ENCODE data around the gene SPATA17. TPM values are rescaled to one million over a fixed set of nuclear protein-coding genes. Genes with fewer than 3 reads are reported as not detected.

The SPATA17 gene
- total RNA-seq, 1 experiment from 2014 or later: 3.4 TPM

DNA sequence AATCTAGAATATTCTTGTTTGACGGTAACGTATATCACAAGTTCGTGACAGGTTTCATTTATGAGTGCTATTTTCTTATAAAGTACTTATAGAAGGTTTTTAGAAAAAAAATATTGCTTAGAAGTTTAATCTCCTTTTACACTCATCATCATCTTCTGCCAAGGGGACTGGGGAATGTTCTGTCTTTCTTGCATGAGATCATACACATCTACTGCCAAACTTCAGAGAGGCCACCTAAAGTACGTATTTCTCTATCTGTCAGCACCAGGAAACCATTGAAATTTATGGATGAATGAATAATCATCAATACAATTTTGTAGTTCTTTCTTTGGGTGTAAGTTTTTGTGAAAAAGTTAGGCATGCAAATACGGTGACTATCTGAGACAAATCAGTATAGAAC lies 245.8 kb downstream of the SPATA17 start:
- Histone ChIP-seq H3K4me3 (no peak overlapping the region), H3K9me3 (no peaks in the 10 kb centered on the region), H3K36me3 (no peaks in the 10 kb centered on the region)

DNA sequence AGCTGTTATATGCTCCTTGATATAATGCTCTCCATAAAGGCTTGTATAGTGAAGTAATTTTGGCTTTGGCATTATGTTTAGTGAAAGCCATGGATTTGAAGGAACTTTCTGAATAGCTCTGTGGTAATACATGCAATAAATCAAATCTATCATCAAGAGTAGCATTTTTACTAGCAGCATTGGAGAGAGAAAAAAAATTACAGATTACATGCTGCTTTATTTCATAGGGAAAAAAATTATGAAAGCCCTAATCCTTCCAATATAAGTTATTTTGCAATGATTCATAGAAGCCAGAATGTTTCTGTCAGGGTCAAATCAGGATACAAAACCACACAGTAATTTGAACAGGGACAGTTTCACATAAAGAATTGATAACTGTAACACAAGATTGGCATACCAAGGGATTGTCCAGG lies 250.0 kb downstream of the SPATA17 start:
- no peaks in the 10 kb centered on the region for H3K27me3 ChIP-seq
- no peak overlapping the region for H3K4me3 ChIP-seq
- H3K36me3 ChIP-seq: no peaks in the 10 kb centered on the region
- no peak for DNase-seq
- no peaks in the 10 kb centered on the region for H3K9me3 ChIP-seq

More for the DNA sequence above, 245.8 kb downstream of the SPATA17 start:
- H3K27me3 ChIP-seq: no peaks in the 10 kb centered on the region
- DNase-seq: no peak

DNA sequence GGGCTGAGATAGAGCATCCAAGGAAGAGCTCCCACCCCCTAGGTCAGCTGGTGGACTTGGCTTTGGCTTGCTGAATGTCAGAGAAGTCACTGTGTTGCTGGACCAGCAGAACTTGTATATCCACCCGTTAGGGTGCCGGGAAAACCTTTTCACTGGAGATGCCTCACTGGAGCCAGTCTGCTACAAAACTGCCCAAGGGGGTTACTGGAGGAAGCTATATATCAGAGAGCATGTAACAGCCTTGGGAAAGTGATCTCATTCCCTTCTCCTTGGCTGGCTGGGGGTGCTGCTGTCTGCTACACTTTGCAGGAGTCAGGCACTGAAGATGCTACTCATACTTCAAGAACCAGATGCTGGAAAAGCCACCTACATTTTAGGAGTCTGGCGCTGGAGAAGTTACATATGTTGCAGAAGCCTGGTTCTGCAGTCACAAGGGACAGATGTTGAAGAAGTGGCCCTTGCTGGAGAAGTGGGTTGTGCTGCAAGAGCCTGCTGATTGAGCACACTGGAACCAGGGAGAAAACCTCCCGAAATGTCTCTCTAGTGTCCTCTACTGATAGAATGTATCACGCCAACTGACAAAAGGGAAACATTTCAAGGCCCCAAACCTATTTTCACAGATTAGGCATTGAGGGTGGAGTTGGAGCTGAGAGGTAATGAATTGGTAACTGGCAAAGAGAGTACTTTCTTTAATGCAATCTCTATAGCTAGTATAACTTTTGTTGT lies 250.6 kb downstream of the SPATA17 start:
- DNase-seq: peak; percentile 41

DNA sequence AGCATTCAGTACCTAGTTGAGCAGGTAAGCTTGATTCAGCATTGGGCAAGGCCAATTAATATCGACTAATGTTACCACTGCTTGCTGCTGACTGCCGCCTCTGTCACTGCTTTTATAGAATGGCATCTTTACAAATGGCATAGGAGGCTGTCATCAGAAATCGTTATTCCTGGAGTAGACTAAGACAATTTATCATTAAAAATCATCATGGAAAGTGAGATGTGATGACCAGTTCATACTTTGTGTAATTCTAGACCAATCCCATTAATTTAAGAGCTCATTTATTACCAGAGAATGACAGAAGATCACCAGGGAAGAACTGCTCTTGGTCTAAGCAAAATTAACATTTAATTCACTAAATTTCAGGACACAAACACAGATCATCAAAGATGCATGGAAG lies 254.0 kb downstream of the SPATA17 start:
- no peak for DNase-seq
- Histone ChIP-seq H3K9me3 (no peaks in the 10 kb centered on the region), H3K36me3 (no peaks in the 10 kb centered on the region), H3K4me3 (no peak overlapping the region), H3K27me3 (no peaks in the 10 kb centered on the region)

More for the DNA sequence above, 250.6 kb downstream of the SPATA17 start:
- Histone ChIP-seq H3K36me3 (no peaks in the 10 kb centered on the region), H3K4me3 (no peak overlapping the region), H3K27me3 (no peaks in the 10 kb centered on the region), H3K9me3 (no peaks in the 10 kb centered on the region)

DNA sequence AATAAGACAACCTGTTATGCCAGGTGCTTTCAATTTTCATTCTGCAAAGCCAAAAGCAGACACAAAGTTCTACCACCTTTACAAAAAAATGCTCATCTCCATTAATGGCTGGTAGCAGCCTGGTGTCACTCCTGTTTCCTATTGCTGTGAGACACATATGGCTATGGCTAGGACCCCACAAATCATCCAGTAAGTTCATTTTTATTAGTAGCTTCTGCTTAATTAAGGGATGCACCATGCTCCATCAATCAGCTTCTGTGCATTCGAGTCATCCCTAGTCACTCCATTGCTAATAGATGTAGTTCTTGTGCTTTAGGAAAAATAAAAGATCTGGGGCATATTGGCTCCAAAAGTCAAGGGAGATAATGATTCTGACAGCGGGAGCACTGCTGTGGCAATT lies 257.2 kb downstream of the SPATA17 start:
- Histone ChIP-seq H3K9me3 (no peaks in the 10 kb centered on the region), H3K4me3 (no peak overlapping the region), H3K27me3 (no peaks in the 10 kb centered on the region), H3K36me3 (no peaks in the 10 kb centered on the region)
- DNase-seq: no peak

DNA sequence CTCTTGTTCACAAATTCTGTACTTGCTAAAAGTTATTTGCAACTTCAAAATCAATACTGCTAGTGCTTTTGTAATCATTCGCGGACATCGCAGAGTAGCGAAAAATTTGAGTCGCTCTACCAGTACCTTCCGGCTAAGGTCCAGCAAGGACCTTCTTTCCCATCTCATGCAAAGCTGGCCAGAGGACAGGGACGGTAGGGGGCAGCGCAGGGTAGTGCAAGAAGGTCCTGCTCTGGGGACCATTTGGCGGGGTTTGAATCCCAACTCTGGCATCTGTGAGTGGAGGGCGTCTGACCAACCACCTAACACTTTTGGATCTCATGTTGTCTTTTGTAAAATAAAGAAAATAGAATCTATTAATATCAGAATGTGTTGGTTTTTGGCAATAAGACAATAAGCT lies 258.3 kb downstream of the SPATA17 start:
- H3K9me3 ChIP-seq: no peaks in the 10 kb centered on the region
- no peak overlapping the region for H3K4me3 ChIP-seq
- H3K36me3 ChIP-seq: no peaks in the 10 kb centered on the region
- no peaks in the 10 kb centered on the region for H3K27me3 ChIP-seq
- DNase-seq: no peak

DNA sequence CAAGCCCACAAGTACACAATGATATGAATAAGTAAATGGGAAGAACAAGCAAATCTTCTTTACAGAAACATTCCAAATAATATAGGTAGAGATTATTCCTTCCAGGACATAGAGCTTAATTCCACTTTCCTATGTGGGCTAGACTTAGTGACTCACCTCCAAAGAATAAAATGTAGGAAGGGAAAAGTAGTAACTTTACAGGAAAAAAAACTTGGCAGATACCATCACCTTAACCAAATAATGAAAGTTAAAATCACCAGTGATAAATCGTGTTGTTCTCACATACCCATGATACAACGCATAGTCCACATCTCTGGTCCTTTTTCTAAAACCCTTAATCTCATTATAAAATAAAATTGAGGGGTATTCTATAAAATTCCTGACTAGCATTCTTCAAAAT lies 260.8 kb downstream of the SPATA17 start:
- Histone ChIP-seq H3K27me3 (no peaks in the 10 kb centered on the region), H3K36me3 (no peaks in the 10 kb centered on the region), H3K4me3 (no peak overlapping the region), H3K9me3 (no peaks in the 10 kb centered on the region)
- no peak for DNase-seq

DNA sequence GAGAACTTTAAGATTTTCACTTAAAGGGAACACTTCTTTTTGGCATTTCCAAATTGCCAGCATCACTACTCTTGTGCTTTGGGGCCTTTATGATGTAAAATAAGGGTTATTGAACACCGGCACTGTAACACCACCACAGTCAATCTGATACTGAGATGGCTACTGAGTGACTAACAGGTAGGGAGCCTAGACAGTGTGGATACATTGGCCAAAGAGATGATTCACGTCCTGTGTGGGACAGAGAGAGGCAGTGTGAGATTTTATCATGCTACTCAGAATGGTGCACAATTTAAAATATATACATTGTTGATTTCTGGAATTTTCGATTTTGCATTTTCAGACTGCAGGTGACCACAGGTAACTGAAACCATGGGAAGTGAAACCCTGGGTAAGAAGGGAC lies 261.6 kb downstream of the SPATA17 start:
- Histone ChIP-seq H3K36me3 (no peaks in the 10 kb centered on the region), H3K9me3 (no peaks in the 10 kb centered on the region), H3K27me3 (no peaks in the 10 kb centered on the region), H3K4me3 (no peak overlapping the region)
- DNase-seq: no peak

DNA sequence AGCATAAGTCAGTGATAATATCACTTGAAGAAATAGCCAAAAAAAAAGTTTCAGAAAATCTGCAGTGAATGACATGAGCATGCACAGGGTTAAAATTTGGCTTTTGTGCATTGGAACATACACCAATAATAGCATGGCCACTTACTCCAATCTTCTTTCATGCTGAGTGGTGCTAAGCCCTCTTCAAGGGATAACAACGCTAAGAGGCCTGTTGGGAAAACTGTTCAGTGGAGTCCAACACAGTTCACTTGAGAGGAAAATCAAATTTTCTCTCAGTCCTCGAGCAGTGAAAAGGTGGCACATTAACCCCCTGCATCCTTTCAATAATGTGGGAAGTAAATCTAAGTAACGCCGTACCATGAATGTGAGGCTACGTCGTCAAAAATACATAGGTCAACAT lies 264.7 kb downstream of the SPATA17 start:
- Histone ChIP-seq H3K27me3 (no peaks in the 10 kb centered on the region), H3K9me3 (no peaks in the 10 kb centered on the region), H3K4me3 (no peak overlapping the region), H3K36me3 (no peaks in the 10 kb centered on the region)
- DNase-seq: no peak

DNA sequence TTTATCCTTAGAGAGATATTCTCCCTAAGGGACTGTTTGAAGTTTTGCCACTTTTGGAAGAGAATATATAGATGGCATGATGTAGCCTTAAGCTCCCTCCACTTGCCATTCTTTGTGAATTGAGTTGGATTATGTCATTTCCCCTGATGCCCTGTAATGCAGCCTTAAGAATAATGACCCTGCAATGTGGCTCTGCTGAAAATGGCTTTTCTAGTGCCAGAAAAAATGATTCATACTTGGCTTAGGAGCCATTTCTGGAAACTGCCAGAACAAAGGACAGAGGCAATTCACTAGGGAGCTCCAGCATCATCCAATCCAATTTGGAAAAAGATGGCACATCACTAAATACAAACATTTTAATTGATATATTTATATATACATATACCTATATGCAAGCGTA lies 265.3 kb downstream of the SPATA17 start:
- no peaks in the 10 kb centered on the region for H3K9me3 ChIP-seq
- DNase-seq: peak; percentile 26
- no peaks in the 10 kb centered on the region for H3K36me3 ChIP-seq
- no peaks in the 10 kb centered on the region for H3K27me3 ChIP-seq
- H3K4me3 ChIP-seq: no peak overlapping the region

DNA sequence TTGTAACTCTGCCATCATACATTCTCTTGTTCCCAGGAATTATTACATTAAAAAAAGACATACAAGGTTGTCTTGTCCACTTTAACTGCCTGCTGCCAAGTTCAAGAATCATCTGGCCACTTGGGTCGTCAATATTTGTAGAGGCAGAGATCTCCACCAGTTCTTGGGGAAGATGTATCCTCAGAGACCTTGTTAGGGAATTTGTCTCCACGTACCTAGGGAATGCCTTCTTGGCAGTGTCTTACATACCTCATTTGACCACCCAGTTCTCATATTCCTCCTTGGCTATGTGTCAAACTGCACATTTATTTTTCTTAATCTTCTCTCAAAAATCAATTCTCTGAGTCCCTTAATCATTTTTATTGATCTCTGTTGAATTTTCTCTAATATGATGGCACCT lies 266.0 kb downstream of the SPATA17 start:
- no peak for DNase-seq
- H3K36me3 ChIP-seq: no peaks in the 10 kb centered on the region
- no peak overlapping the region for H3K4me3 ChIP-seq
- no peaks in the 10 kb centered on the region for H3K27me3 ChIP-seq
- H3K9me3 ChIP-seq: no peaks in the 10 kb centered on the region

DNA sequence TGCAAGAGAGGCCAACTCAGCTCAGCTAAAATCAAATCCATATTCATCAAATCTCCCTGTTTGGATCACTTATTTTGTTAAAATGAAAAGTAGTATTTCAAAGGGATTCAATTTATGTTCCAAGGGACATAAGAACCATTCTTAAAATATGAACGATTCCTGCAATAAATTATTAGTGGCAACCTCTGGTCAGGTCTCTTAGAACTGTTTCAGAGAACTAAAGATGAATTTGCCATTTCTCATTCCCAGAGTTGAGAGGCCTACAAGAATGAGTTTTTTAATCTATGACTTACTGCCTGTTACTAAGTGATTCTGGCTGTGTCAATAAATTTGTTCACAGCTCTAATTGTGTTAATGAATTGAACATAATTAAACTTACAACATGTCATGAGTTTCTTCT lies 268.5 kb downstream of the SPATA17 start:
- Histone ChIP-seq H3K27me3 (no peaks in the 10 kb centered on the region; the same call in 1 of the 2 replicates), H3K9me3 (no peaks in the 10 kb centered on the region), H3K36me3 (no peaks in the 10 kb centered on the region), H3K4me3 (no peak overlapping the region)
- no peak for DNase-seq

DNA sequence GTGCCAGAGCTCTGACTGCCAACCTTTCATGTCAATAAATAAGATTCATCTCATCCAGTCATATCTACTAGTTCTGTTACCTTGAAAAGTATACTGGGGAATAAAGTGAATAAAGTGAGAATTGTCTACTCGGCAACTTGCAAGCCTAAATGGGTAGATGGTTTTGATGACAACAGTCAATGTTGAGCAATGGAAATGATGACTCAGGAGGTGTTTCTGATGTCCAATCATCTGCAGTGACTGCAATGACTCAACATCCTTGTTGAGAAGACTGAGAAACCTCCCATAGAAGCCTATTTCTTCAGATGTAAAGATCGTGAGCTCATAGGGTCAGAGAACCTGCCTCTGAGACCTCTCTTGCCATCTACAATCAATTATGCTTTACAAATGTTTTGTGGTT lies 276.4 kb downstream of the SPATA17 start:
- Histone ChIP-seq H3K27me3 (no peaks in the 10 kb centered on the region; the same call in 1 of the 2 replicates), H3K9me3 (no peaks in the 10 kb centered on the region; the same call in 1 of the 2 replicates), H3K4me3 (no peak overlapping the region), H3K36me3 (no peaks in the 10 kb centered on the region)
- no peak for DNase-seq

DNA sequence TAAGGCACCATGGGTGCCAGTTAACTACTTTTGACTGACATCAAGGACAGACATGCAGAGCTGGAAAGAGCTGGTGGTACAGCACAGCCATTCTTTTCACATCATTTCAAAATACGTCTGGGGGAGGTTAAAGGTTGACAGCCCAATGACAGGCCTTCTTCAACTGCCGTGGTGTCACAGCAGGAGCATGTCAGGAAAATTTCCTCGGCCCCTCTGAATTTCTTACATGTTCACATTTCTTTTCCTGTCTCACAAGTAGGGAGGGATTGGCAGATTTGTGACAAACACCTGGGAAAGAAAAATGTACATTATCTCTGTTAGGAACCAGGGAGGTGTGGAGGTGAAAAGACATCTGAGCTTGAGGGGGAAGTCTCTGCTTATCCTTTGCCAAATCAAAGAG lies 279.1 kb downstream of the SPATA17 start:
- no peak for DNase-seq
- no peaks in the 10 kb centered on the region for H3K36me3 ChIP-seq
- no peaks in the 10 kb centered on the region; the same call in 1 of the 2 replicates for H3K9me3 ChIP-seq
- H3K27me3 ChIP-seq: no peaks in the 10 kb centered on the region
- H3K4me3 ChIP-seq: no peak overlapping the region

DNA sequence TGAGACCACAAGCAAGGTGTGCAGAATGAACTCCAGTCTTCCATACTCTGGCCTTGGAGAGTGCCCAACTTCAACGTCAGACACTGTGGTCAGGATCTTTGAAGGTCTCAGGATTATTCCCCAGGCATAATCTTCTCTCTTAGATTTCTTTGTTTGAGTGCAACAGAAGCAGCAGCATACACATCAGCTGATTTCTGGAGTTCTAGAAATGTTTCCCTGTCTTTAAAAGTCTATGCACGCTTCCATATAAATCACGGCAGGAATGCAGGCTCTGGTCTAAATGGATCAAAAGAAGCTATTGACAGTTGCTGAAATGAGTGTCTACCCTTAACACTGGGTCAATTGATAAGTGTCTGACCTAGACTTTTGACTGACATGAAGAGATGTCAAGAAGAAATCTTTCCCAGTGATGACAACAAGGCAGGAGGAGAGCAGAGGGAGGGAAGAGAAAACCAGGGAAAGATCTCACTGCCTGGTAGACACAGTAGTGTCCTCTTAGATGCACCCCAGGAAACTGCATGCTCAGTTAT lies 279.7 kb downstream of the SPATA17 start:
- H3K36me3 ChIP-seq: no peaks in the 10 kb centered on the region
- DNase-seq: no peak
- H3K4me3 ChIP-seq: no peak overlapping the region
- no peaks in the 10 kb centered on the region for H3K27me3 ChIP-seq
- H3K9me3 ChIP-seq: no peaks in the 10 kb centered on the region; the same call in 1 of the 2 replicates

DNA sequence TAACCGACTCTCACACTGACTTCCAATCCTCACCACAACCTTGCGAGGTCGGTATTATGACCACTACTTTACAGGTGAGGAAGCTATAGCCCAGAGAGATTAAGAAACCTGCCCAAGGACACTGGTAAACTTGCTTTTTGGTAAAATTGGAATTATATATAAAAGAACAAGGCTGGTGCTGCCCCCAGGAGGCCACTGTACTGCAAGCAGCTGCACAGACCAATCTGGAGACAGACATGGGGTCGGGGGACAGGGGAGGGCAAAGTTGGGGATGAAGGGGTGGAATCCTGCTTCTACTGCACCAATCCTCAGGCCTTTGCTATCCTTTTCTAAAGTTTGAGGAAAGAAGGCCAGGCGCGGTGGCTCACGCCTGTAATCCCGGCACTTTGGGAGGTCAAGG lies 280.8 kb downstream of the SPATA17 start:
- Histone ChIP-seq H3K27me3 (no peaks in the 10 kb centered on the region), H3K4me3 (no peak overlapping the region), H3K36me3 (no peaks in the 10 kb centered on the region), H3K9me3 (no peaks in the 10 kb centered on the region; the same call in 1 of the 2 replicates)
- peak; percentile 31 for DNase-seq

DNA sequence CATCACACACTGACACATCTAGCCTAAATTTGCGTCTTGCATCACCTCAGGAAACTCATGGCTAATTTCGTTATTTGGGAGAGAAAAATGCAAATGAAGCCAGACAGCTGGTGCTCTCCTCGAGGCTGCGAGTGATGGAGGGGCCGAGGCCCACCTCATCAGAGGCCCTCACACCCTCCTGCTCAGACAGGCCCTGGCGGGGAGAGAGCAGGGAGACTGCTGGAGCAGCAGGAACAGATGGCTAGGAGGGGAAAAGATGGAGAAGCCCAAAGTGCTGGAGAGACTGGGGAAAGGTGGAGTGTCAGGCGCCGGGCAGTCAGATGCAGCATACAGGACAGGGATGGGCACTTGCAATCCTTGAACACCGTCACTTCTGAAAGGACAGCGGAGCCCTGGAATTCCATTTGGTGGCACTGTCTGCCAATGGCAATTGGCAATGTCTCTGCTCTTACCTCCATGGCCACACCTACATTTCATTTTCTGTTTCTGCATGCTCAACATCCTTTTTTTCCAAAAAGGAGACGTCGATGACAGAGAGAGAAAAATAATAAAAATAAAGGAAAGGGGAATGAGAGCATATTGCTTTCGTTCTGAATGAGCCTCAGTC lies 286.2 kb downstream of the SPATA17 start:
- H3K4me3 ChIP-seq: no peak overlapping the region
- no peaks in the 10 kb centered on the region for H3K27me3 ChIP-seq
- no peaks in the 10 kb centered on the region for H3K36me3 ChIP-seq
- no peaks in the 10 kb centered on the region for H3K9me3 ChIP-seq
- no peak for DNase-seq

Data from MG63 (cell line).